Adipocyte (in vitro differentiated cells): ENCODE data around the gene ATG2B.

Experiments
- DNase-seq: peaks from one replicate; pipeline ENCODE4 v3.0.0-alpha.2; 2015; ENCODE audit warnings: low read depth
- H3K27me3 ChIP-seq: replicated peaks from 2 replicates; pipeline ENCODE4 v1.7.0; 2013; ENCODE audit warnings: mild to moderate bottlenecking, low read length, moderate library complexity; ENCODE audit not compliant: control insufficient read depth, insufficient read depth
- H3K36me3 ChIP-seq: 2 replicates; pipeline ENCODE4 v1.7.0; 2013; ENCODE audit warnings: low read length, mild to moderate bottlenecking, moderate library complexity; ENCODE audit not compliant: control insufficient read depth, insufficient read depth, severe bottlenecking
- H3K4me1 ChIP-seq: 2 replicates; pipeline ENCODE4 v1.7.0; 2013; ENCODE audit warnings: mild to moderate bottlenecking, low read length, moderate library complexity; ENCODE audit not compliant: control insufficient read depth, insufficient read depth
- H3K4me3 ChIP-seq: 2 replicates; pipeline ENCODE4 v1.7.0; 2013; ENCODE audit warnings: mild to moderate bottlenecking, low read length, moderate library complexity
- H3K9ac ChIP-seq: 2 replicates; pipeline ENCODE4 v1.7.0; 2013; ENCODE audit warnings: mild to moderate bottlenecking, low read length, moderate library complexity
- H3K9me3 ChIP-seq: 2 replicates; pipeline ENCODE4 v1.7.0; 2013; ENCODE audit warnings: mild to moderate bottlenecking, low read length, moderate library complexity; ENCODE audit not compliant: control insufficient read depth

ATG2B gene

DNA sequence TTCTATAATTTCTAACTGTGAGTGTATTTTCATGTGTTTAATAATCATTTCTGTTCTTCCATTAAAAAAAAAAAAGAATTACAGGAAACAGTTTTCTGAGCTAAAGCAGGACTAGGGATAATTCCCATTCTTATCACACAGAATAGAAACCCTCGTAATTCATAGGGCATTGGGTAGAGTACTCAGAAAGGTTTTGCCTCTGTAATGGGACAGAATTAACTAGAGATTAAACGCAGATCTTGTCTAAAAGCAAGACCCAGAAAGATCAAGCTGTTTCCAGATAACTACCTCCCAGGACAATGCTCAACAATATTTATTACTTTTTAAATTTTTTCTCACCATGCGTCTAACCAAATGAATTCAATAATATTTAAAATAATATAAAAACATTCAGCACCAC lies 10.4 kb upstream of the ATG2B start:
- Histone ChIP-seq H3K36me3 (no peaks in the 10 kb centered on the region), H3K27me3 (no peaks in the 10 kb centered on the region), H3K4me3 (no peak overlapping the region), H3K9ac (no peak overlapping the region), H3K9me3 (no peaks in the 10 kb centered on the region), H3K4me1 (no peaks in the 10 kb centered on the region)
- DNase-seq, result no peak

DNA sequence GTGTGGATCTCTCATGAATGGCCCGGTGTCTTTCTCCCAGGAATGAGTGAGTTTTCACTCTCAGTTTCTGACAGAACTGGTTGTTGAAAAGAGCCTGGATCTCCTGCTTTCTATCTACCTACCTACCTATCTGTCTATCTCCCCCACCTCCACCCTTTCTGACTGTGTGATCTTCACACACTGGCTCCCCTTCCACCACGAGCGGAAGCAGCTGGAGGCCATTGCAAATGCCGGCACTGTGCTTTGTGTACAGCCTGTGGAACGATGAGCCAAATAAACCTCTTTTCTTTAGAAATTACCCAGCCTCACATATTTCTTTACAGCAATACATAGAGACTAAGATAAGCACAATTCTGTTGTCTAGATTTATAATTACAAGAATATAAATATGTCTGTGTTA lies 7.4 kb upstream of the ATG2B start:
- Histone ChIP-seq H3K9me3 (no peaks in the 10 kb centered on the region), H3K4me3 (no peak overlapping the region), H3K4me1 (no peaks in the 10 kb centered on the region), H3K9ac (no peak overlapping the region), H3K36me3 (no peaks in the 10 kb centered on the region), H3K27me3 (no peaks in the 10 kb centered on the region)
- no peak for DNase-seq

- no peak for DNase-seq
- Histone ChIP-seq H3K4me1 (peaks cover 6% of the 10 kb centered on the region), H3K9me3 (no peaks in the 10 kb centered on the region), H3K36me3 (no peaks in the 10 kb centered on the region), H3K27me3 (no peaks in the 10 kb centered on the region), H3K9ac (no peak overlapping the region), H3K4me3 (no peak overlapping the region)
Measured at GRCh38 chr14:96368534-96368933, 5.4 kb upstream of the ATG2B start.

GRCh38 chr14:96364962-96365361 lies 1.8 kb upstream of the ATG2B start:
- Histone ChIP-seq H3K27me3 (no peaks in the 10 kb centered on the region), H3K36me3 (no peaks in the 10 kb centered on the region), H3K9me3 (no peaks in the 10 kb centered on the region), H3K9ac (no peak overlapping the region), H3K4me3 (no peak overlapping the region), H3K4me1 (peaks cover 15% of the 10 kb centered on the region)
- no peak for DNase-seq

- Histone ChIP-seq H3K36me3 (no peaks in the 10 kb centered on the region), H3K4me1 (peaks cover 21% of the 10 kb centered on the region), H3K9me3 (no peaks in the 10 kb centered on the region), H3K27me3 (no peaks in the 10 kb centered on the region), H3K9ac (peak overlapping the region; percentile 86), H3K4me3 (peak overlapping the region; percentile 97)
- DNase-seq, result peak; percentile 66
Measured at GRCh38 chr14:96363751-96364336, 703 bp upstream of the ATG2B start.

GRCh38 chr14:96362071-96362964 lies 823 bp downstream of the ATG2B start:
- H3K9me3 ChIP-seq, result no peaks in the 10 kb centered on the region
- peaks cover 21% of the 10 kb centered on the region for H3K4me1 ChIP-seq
- H3K27me3 ChIP-seq, result no peaks in the 10 kb centered on the region
- peak overlapping the region; percentile 97 for H3K4me3 ChIP-seq
- H3K9ac ChIP-seq, result peak overlapping the region; percentile 95
- no peaks in the 10 kb centered on the region for H3K36me3 ChIP-seq
- DNase-seq, result peak; percentile 68

DNA sequence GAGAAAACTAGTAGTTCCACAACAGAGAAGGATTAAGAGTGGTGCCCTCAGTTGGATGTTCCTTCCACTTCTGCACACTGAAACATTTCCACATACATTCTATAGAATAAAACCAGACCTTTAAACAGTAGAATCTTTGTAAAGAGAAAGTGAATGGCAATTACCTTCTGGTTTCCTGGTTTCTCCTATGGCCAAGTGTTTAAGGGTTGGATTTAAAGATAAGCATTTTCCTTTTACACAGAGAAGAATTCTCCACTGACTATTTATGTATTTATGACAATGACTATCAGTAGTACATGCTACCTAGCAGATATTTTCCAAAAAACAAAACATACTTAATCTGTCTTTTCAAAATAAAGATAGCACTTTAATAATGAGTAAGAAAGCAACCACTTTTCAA lies 3.2 kb downstream of the ATG2B start:
- DNase-seq, result no peak
- Histone ChIP-seq H3K9ac (no peak overlapping the region), H3K4me1 (peaks cover 21% of the 10 kb centered on the region), H3K27me3 (no peaks in the 10 kb centered on the region), H3K4me3 (no peak overlapping the region), H3K36me3 (no peaks in the 10 kb centered on the region), H3K9me3 (no peaks in the 10 kb centered on the region)

- Histone ChIP-seq H3K9ac (no peak overlapping the region), H3K36me3 (no peaks in the 10 kb centered on the region), H3K9me3 (no peaks in the 10 kb centered on the region), H3K4me1 (peaks cover 16% of the 10 kb centered on the region), H3K4me3 (no peak overlapping the region), H3K27me3 (no peaks in the 10 kb centered on the region)
- no peak for DNase-seq
Measured at GRCh38 chr14:96357216-96357615, 5.9 kb downstream of the ATG2B start.

DNA sequence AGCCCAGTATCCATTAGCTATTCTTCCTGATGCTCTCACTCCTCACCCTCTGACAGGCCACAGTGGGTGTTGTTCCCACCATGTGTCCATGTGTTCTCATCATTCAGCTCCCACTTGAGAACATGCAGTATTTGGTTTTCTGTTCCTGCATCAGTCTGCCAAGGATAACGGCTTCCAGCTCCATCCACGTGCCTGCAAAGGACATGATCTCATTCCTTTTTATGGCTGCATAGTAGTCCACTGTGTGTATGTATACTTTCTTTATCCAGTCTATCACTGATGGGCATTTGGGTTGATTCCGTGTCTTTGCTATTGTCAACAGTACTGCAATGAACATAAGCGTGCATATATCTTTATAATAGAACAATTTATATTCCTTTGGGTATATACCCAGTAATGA lies 8.9 kb downstream of the ATG2B start:
- H3K9me3 ChIP-seq, result no peaks in the 10 kb centered on the region
- no peak for DNase-seq
- H3K4me1 ChIP-seq, result peaks cover 2% of the 10 kb centered on the region
- H3K36me3 ChIP-seq, result no peaks in the 10 kb centered on the region
- no peak overlapping the region for H3K9ac ChIP-seq
- H3K27me3 ChIP-seq, result no peaks in the 10 kb centered on the region
- H3K4me3 ChIP-seq, result no peak overlapping the region

- H3K36me3 ChIP-seq, result no peaks in the 10 kb centered on the region
- no peaks in the 10 kb centered on the region for H3K27me3 ChIP-seq
- peaks cover 7% of the 10 kb centered on the region for H3K4me1 ChIP-seq
- no peak overlapping the region for H3K4me3 ChIP-seq
- H3K9ac ChIP-seq, result no peak overlapping the region
- no peak for DNase-seq
- H3K9me3 ChIP-seq, result no peaks in the 10 kb centered on the region
Measured at GRCh38 chr14:96352708-96353107, 10.4 kb downstream of the ATG2B start.

DNA sequence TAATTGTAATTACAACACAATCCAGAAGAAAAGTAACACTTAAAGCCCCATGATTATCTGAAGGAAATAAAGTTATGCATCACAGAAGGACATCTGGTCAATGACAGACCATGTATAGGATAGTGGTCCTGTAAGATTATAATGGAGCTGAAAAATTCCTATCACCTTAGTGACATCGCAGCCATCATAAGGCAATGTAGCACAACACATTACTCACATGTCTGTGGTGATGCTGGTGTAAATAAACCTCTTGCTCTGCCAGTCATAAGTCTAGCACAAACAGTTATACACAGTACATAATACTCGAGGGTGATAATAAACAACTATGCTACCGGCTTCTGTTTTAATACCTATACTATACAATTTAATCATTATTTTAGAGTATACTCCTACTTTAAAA lies 11.2 kb downstream of the ATG2B start:
- no peak overlapping the region for H3K4me3 ChIP-seq
- H3K27me3 ChIP-seq, result no peaks in the 10 kb centered on the region
- H3K9me3 ChIP-seq, result no peaks in the 10 kb centered on the region
- DNase-seq, result no peak
- no peaks in the 10 kb centered on the region for H3K36me3 ChIP-seq
- H3K9ac ChIP-seq, result no peak overlapping the region
- H3K4me1 ChIP-seq, result peaks cover 7% of the 10 kb centered on the region
